ENCODE measurements around the gene MATCAP1. TPM values are rescaled to one million over a fixed set of nuclear protein-coding genes. Genes with fewer than 3 reads are reported as not detected.

The MATCAP1 gene
- total and polyA plus RNA-seq, 2 of the 8 experiments (the other 6 are each of a cell fraction or from before 2014, with no cell fraction given), result 22.9 to 27.5 TPM

DNA sequence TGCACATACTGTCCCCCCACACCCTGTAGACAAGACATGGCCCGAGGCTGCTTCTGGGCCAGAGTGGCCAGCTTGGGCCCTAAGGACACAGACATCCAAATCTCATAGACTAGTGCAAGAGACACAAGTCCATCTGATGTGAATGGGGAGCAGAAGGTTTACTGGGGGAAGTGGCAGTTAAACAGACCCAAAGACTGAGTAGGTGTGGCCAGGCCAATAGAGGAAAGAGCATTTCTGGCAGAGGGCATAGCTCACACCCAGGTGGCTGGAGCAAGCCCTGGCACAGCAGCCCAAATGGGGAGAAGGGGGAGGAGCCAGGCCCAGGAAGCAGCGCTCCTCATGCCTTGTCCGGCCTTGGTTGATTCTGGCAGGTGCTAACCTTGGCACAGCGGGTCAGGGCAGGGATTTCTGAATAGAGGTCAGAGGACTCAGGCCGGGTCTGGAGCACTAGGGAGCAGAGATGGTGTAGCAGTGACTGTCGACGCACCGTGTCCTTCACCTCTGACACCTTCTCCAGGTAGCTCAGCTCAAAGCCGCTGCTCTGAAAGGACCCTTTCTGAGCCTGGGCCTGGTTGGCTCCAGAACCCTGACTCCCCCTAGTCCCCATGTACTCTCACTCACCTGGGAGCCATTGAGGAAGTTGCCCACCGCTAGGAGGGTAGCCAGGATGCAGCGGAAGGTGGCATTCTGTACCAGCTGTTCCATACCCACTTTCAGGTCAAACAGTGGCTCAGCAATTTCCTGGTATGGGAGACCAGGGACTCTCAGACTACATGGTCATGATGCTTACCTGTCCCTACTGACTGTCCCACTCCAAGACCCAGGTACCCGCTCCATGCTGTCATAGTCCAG, 47.3 kb upstream of the MATCAP1 start:
- POLR2A ChIA-PET (ENCODE audit: partially characterized antibody), result interaction anchor here (0.7 to 11.2 kb wide), 5 partner anchors 14 to 44 kb away, joined by 3 to 111 read pairs (median 3); partner anchors contain the start of genes ELMO3, FHOD1 and SLC9A5
- no peak overlapping the region for H3K56ac ChIP-seq (replicated peaks; ENCODE audit: insufficient read length, low read depth, low read length)
- peaks cover under 1% of the 10 kb centered on the region for H3K79me1 ChIP-seq (ENCODE audit: low read depth, low read length)
- no peak overlapping the region for H2BK12ac ChIP-seq (ENCODE audit: low read depth, low read length)
- H2BK120ac ChIP-seq (replicated peaks; ENCODE audit: low read depth, low read length), result no peak overlapping the region
- CTCF ChIA-PET (ENCODE audit: partially characterized antibody), result interaction anchor here (0.6 to 1.6 kb wide), 8 partner anchors 9 to 123 kb away, joined by 3 to 5 read pairs (median 3); partner anchors contain the start of gene FHOD1
- H3K4me2 ChIP-seq (ENCODE audit: insufficient read depth in 1 of 2, low read depth in 2 of 2, low read length in 2 of 2), result no peak overlapping the region
- H4K91ac ChIP-seq (replicated peaks; ENCODE audit: insufficient read length, low read length), result no peak overlapping the region
- peaks cover 0 to 6% (median 3%) of the 10 kb centered on the region in 4 experiments; a peak in 3 of 7 replicates for H3K4me1 ChIP-seq (replicated peaks in 1 of 4; ENCODE audit: control insufficient read depth in 3 of 4, insufficient read depth in 4 of 4, low read length in 3 of 4)
- no peak overlapping the region for H2BK20ac ChIP-seq (ENCODE audit: low read length)
- H4K8ac ChIP-seq (ENCODE audit: extremely low read depth, insufficient read depth, low read length), result no peak overlapping the region; the same call in 1 of the 2 replicates
- FAIRE-seq (no peak), DNase-seq (ENCODE audit: low read depth in 1 of 2, low spot score in 2 of 2) (no peak)
- TF ChIP-seq EGR1 (IDR thresholded peaks at IDR 0.05; ENCODE audit: borderline replicate concordance, low read depth, low read length), result no peak
- TF ChIP-seq, protein P1, sequence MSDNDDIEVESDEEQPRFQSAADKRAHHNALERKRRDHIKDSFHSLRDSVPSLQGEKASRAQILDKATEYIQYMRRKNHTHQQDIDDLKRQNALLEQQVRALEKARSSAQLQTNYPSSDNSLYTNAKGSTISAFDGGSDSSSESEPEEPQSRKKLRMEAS (IDR thresholded peaks at IDR 0.05), result no peak
- TF ChIP-seq SIX5 (IDR thresholded peaks at IDR 0.05; ENCODE audit: low read depth, low read length), result no peak
- TF ChIP-seq TCF12 (IDR thresholded peaks at IDR 0.05; ENCODE audit: low read depth, low read length), result no peak
- TF ChIP-seq CHD1 (IDR thresholded peaks at IDR 0.05; ENCODE audit: low read depth, low read length), result no peak
- no peak for TF ChIP-seq KDM4A (IDR thresholded peaks at IDR 0.05; ENCODE audit: low read depth, low read length, severe bottlenecking)
- TF ChIP-seq SAP30 (IDR thresholded peaks at IDR 0.05; ENCODE audit: insufficient read depth, insufficient replicate concordance, low read length), result no peak
- peak in 1 of 2 experiments; percentile 67; a peak in 2 of 3 replicates for TF ChIP-seq POLR2A (IDR thresholded peaks at IDR 0.05; ENCODE audit: control extremely low read depth in 1 of 2, low read depth in 2 of 2, low read length in 2 of 2)
- peak; percentile 39 for TF ChIP-seq POLR2AphosphoS5 (IDR thresholded peaks at IDR 0.05; ENCODE audit: low read depth, low read length)
- no peak for TF ChIP-seq SP1 (IDR thresholded peaks at IDR 0.05; ENCODE audit: low read depth, low read length)
- TF ChIP-seq JUN (IDR thresholded peaks at IDR 0.05; ENCODE audit: low read depth, low read length), result no peak
- TF ChIP-seq SUZ12 (IDR thresholded peaks at IDR 0.05; ENCODE audit: low read length), result no peak
- no peaks in the 10 kb centered on the region for H3K9me3 ChIP-seq (ENCODE audit: insufficient read depth in 2 of 2, low read depth in 1 of 2, low read length in 1 of 2)
- H3K18ac ChIP-seq (ENCODE audit: extremely low read depth, low read length), result no peak overlapping the region
- no peak overlapping the region for H4K5ac ChIP-seq (ENCODE audit: insufficient read length, low read depth, low read length)
- H2BK15ac ChIP-seq (ENCODE audit: low read length), result no peak overlapping the region
- H2BK5ac ChIP-seq (ENCODE audit: low read depth, low read length), result no peak overlapping the region
- no peak overlapping the region for H3K4me3 ChIP-seq (ENCODE audit: extremely low read depth in 1 of 4, insufficient read depth in 2 of 4, low read depth in 3 of 4, low read length in 4 of 4)
- peaks cover 17 to 43% (median 39%) of the 10 kb centered on the region in 4 experiments; a peak in 7 of 8 replicates for H3K36me3 ChIP-seq (ENCODE audit: control insufficient read depth in 2 of 4, insufficient read depth in 4 of 4, low read length in 3 of 4)
- H3K9ac ChIP-seq (replicated peaks in 1 of 4; ENCODE audit: extremely low read depth in 1 of 4, low read depth in 3 of 4, low read length in 3 of 4), result no peak overlapping the region
- H3K27ac ChIP-seq (ENCODE audit: low read depth, low read length), result no peak overlapping the region
- 93% methylated on average over 12 of the region's 12 CpGs; no CpG with 5 or more reads in 1 of the 2 experiments for WGBS, 2 experiments (ENCODE audit: extremely low coverage in 1 of 2, insufficient coverage in 1 of 2, insufficient read length in 1 of 2, insufficient replicate concordance in 2 of 2, low coverage in 1 of 2, low lambda C conversion rate in 2 of 2, missing lambda C conversion rate in 1 of 2)
- H3K27me3 ChIP-seq (replicated peaks in 1 of 4; ENCODE audit: control insufficient read depth in 3 of 4, extremely low read depth in 1 of 4, insufficient read depth in 3 of 4, low read length in 3 of 4), result no peaks in the 10 kb centered on the region
- peaks cover 5% of the 10 kb centered on the region for H3K23me2 ChIP-seq (ENCODE audit: low read depth, low read length)
- H2AK5ac ChIP-seq (ENCODE audit: low read depth, low read length), result no peak overlapping the region
- peaks cover 0 to 13% of the 10 kb centered on the region in 2 experiments; a peak in 2 of 4 replicates for H3K79me2 ChIP-seq (ENCODE audit: control insufficient read depth in 1 of 2, insufficient read depth in 2 of 2, low read length in 2 of 2)
- no peak overlapping the region for H3K4ac ChIP-seq (replicated peaks; ENCODE audit: insufficient read length, low read depth, low read length)
- no peak overlapping the region for H3K14ac ChIP-seq (ENCODE audit: insufficient read length)
- H2AFZ ChIP-seq (ENCODE audit: low read length), result no peak overlapping the region
- H3K23ac ChIP-seq (ENCODE audit: insufficient read length), result no peak overlapping the region
- peaks cover 3 to 15% of the 10 kb centered on the region in 2 experiments for H4K20me1 ChIP-seq (replicated peaks in 1 of 2; ENCODE audit: control insufficient read depth in 1 of 2, insufficient read depth in 2 of 2, low read length in 2 of 2)
